Neural crest cell (in vitro differentiated cells): Measurements from ENCODE around the gene GPSM1. TPM values are rescaled to one million over a fixed set of nuclear protein-coding genes. Genes with fewer than 3 reads are reported as not detected.

Source experiments
- DNase-seq: peaks from one replicate; pipeline ENCODE4 v3.0.0; 2021; ENCODE audit warnings: low read depth, mixed read lengths, low spot score
- H3K27ac Mint-ChIP-seq: one replicate; pipeline ENCODE4 v1.8.0; 2021; ENCODE audit warnings: mild to moderate bottlenecking, mixed read lengths; ENCODE audit not compliant: unreplicated experiment
- H3K27me3 Mint-ChIP-seq: 2 replicates; pipeline ENCODE4 v1.8.0; 2021; ENCODE audit warnings: low read depth, mild to moderate bottlenecking, mixed read lengths
- H3K36me3 Mint-ChIP-seq: 2 replicates; pipeline ENCODE4 v1.8.0; 2021; ENCODE audit warnings: low read depth, mild to moderate bottlenecking, mixed read lengths
- H3K4me1 Mint-ChIP-seq: 2 replicates; pipeline ENCODE4 v1.8.0; 2021; ENCODE audit warnings: mixed read lengths
- H3K4me3 Mint-ChIP-seq: one replicate; pipeline ENCODE4 v1.8.0; 2021; ENCODE audit warnings: mild to moderate bottlenecking, mixed read lengths
- H3K9me3 Mint-ChIP-seq: 2 replicates; pipeline ENCODE4 v1.8.0; 2021; ENCODE audit warnings: mixed read lengths
- CTCF ChIP-seq: fragments of 200-600 bp; sonication (generic); conservative IDR thresholded peaks from 2 replicates; pipeline ENCODE4 v1.5.0; 2021; ENCODE audit warnings: antibody characterized with exemption, mild to moderate bottlenecking
- total RNA-seq: library from RNA; stranded (reverse); gene quantifications from 2 replicates; pipeline ENCODE4 v1.2.1, GENCODE V29; 2021

The GPSM1 gene
- total RNA-seq, 1 donor from 2014 or later: 56.7 TPM

GRCh38 chr9:136289651-136290507, 37.5 kb upstream of the GPSM1 start:
- H3K4me3 Mint-ChIP-seq: no peak overlapping the region
- no peak for TF ChIP-seq CTCF
- H3K27me3 Mint-ChIP-seq: peaks cover 6% of the 10 kb centered on the region
- H3K36me3 Mint-ChIP-seq: no peaks in the 10 kb centered on the region
- no peaks in the 10 kb centered on the region for H3K4me1 Mint-ChIP-seq
- no peak for DNase-seq
- no peak overlapping the region for H3K27ac Mint-ChIP-seq
- H3K9me3 Mint-ChIP-seq: no peaks in the 10 kb centered on the region

- no peak for DNase-seq
- no peaks in the 10 kb centered on the region for H3K9me3 Mint-ChIP-seq
- H3K27me3 Mint-ChIP-seq: peaks cover 6% of the 10 kb centered on the region
- H3K27ac Mint-ChIP-seq: no peak overlapping the region
- H3K4me3 Mint-ChIP-seq: no peak overlapping the region
- H3K36me3 Mint-ChIP-seq: no peaks in the 10 kb centered on the region
- peaks cover 4% of the 10 kb centered on the region for H3K4me1 Mint-ChIP-seq
- TF ChIP-seq CTCF: no peak
Measured at GRCh38 chr9:136290508-136291000, 36.8 kb upstream of the GPSM1 start.

- Mint-ChIP-seq H3K9me3 (no peaks in the 10 kb centered on the region), H3K4me3 (no peak overlapping the region), H3K36me3 (no peaks in the 10 kb centered on the region), H3K27me3 (peaks cover 6% of the 10 kb centered on the region), H3K27ac (no peak overlapping the region), H3K4me1 (peaks cover 7% of the 10 kb centered on the region)
- no peak for TF ChIP-seq CTCF
- DNase-seq: no peak
Measured at GRCh38 chr9:136291306-136292025, 35.9 kb upstream of the GPSM1 start.

DNA sequence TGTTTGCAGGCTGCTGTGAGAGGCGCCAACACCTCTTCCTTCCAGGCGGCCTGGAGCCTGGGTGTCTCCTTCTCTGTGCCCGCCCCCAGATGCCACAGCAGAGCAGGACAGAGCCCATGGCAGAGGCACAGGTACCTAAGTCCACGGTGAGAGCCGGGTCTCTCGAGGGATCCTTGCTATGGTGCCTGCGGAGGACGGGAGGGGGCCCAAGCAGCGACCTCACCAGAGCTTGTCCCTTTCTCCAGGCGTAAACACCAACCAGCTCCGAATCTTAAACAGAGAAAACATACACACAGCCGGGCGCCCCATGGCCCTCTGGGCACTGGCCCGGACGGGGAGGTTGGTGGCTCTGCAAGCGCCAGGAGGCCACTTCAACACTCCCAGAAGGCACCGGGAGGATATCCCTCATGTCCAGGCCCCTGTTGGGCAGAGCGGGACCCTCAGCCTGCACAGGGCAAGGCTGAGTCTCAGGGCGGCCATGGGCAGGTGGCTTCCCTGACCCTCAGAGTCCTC, 35.3 kb upstream of the GPSM1 start:
- H3K27me3 Mint-ChIP-seq: peaks cover 6% of the 10 kb centered on the region
- H3K27ac Mint-ChIP-seq: no peak overlapping the region
- TF ChIP-seq CTCF: no peak
- H3K4me1 Mint-ChIP-seq: peaks cover 7% of the 10 kb centered on the region
- no peaks in the 10 kb centered on the region for H3K36me3 Mint-ChIP-seq
- H3K4me3 Mint-ChIP-seq: no peak overlapping the region
- DNase-seq: no peak
- H3K9me3 Mint-ChIP-seq: no peaks in the 10 kb centered on the region

DNA sequence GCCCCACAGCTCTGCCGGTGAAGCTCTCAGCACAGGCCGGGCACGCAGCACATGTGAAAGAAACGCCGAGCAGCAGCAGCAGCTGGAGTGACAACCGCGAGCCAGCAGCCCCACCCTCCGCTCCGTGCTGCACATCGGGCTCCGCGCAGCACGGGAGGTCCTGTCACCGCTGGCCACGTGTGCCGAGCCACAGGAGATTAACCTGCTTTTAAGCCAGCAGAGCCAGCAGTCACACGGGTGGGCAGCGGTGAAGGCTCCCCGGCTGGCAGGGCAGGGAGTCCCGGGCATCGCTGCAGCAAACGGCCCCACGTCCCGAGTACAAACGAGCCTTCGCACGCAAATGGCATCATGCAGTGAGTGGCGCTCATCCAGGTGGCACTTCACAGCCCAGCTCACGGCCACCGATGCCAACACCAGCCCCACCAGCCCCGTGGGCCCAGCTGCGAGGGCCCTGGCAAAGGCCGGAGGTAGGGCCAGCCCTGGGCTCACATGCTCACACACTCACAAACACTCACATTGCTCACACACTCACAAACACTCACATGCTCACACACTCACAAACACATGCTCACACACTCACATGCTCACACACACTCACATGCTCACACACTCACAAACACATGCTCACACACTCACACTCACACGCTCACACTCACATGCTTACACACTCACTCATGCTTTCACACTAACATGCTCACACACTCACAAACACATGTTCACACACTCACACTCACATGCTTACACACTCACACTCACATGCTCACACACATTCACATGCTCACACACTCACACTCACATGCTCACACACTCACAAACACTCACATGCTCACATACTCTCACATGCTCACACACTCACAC, 34.5 kb upstream of the GPSM1 start:
- no peaks in the 10 kb centered on the region for H3K27me3 Mint-ChIP-seq
- peaks cover 7% of the 10 kb centered on the region for H3K4me1 Mint-ChIP-seq
- no peak for DNase-seq
- H3K27ac Mint-ChIP-seq: no peak overlapping the region
- H3K36me3 Mint-ChIP-seq: no peaks in the 10 kb centered on the region
- no peak overlapping the region for H3K4me3 Mint-ChIP-seq
- TF ChIP-seq CTCF: no peak
- no peaks in the 10 kb centered on the region for H3K9me3 Mint-ChIP-seq
